ENCODE results near the gene AGA. TPM values are rescaled to one million over a fixed set of nuclear protein-coding genes. Genes with fewer than 3 reads are reported as not detected.

Gene AGA
- total and polyA plus RNA-seq, 2 of the 13 experiments (the other 11 are each of a cell fraction or from before 2014, with no cell fraction given): 21.9 to 22.3 TPM

- H3K4me3 ChIP-seq (replicated peaks in 1 of 3; ENCODE audit: insufficient read depth in 1 of 3, low read depth in 2 of 3, low read length in 3 of 3): no peak overlapping the region
- no peaks in the 10 kb centered on the region for H3K79me2 ChIP-seq (ENCODE audit: insufficient read depth, low read length)
- no peak for TF ChIP-seq ZNF235 (CRISPR knock-in tag; IDR thresholded peaks at IDR 0.05; ENCODE audit: borderline replicate concordance)
- TF ChIP-seq ATF7-NPFF (CRISPR knock-in tag; IDR thresholded peaks at IDR 0.05; ENCODE audit: low read depth): no peak
- no peak for TF ChIP-seq FOXO1 (CRISPR knock-in tag; IDR thresholded peaks at IDR 0.05)
- TF ChIP-seq RAD51 (IDR thresholded peaks at IDR 0.05; ENCODE audit: borderline replicate concordance): no peak
- no peak for TF ChIP-seq PRDM4 (CRISPR knock-in tag; IDR thresholded peaks at IDR 0.05; ENCODE audit: borderline replicate concordance)
- TF ChIP-seq FOXP4 (CRISPR knock-in tag; IDR thresholded peaks at IDR 0.05): no peak
- TF ChIP-seq CENPX (CRISPR knock-in tag; IDR thresholded peaks at IDR 0.05): no peak
- TF ChIP-seq ZNF543 (CRISPR knock-in tag; IDR thresholded peaks at IDR 0.05): no peak
- no peak for TF ChIP-seq IKZF5 (CRISPR knock-in tag; IDR thresholded peaks at IDR 0.05)
- no peak for TF ChIP-seq MED8 (CRISPR knock-in tag; IDR thresholded peaks at IDR 0.05; ENCODE audit: insufficient replicate concordance)
- TF ChIP-seq ZNF331 (CRISPR knock-in tag; IDR thresholded peaks at IDR 0.05): no peak
- H3K4me1 ChIP-seq (ENCODE audit: insufficient read depth, low read length): no peaks in the 10 kb centered on the region
- H3K27ac ChIP-seq (ENCODE audit: extremely low read length, insufficient read depth, low read length): no peak overlapping the region
- FAIRE-seq (no peak), DNase-seq (ENCODE audit: low spot score) (no peak), ATAC-seq (no peak)
- 56% methylated on average over 5 of the region's 5 CpGs for WGBS (ENCODE audit: low lambda C conversion rate)
- no peak overlapping the region for H2AFZ ChIP-seq (ENCODE audit: low read length)
- in situ Hi-C loops (cut with HindIII; ENCODE audit: extremely low pct_ligation_motif_present, low pct_unique_long_range_greater_than_20kb) (no loop called here), intact Hi-C loops (cut with micrococcal nuclease; ENCODE audit: unreplicated experiment) (no loop called here)
- H3K4me2 ChIP-seq (ENCODE audit: low read depth, low read length): no peak overlapping the region
- POLR2A ChIA-PET: no interaction called here
- H4K20me1 ChIP-seq (ENCODE audit: insufficient read depth, low read length): no peaks in the 10 kb centered on the region
- no peaks in the 10 kb centered on the region for H3K27me3 ChIP-seq (ENCODE audit: control insufficient read depth in 1 of 2, insufficient read depth in 2 of 2, low read length in 2 of 2)
- no peak overlapping the region for H3K9ac ChIP-seq (ENCODE audit: insufficient read depth, low read depth, low read length)
- H3K36me3 ChIP-seq (replicated peaks in 1 of 2; ENCODE audit: control insufficient read depth in 1 of 2, insufficient read depth in 2 of 2, low read length in 2 of 2): no peaks in the 10 kb centered on the region
- BruUV-seq (replicated peaks): no TSS peak
- H3K9me3 ChIP-seq (ENCODE audit: low read length): no peaks in the 10 kb centered on the region
- CTCF ChIA-PET (ENCODE audit: low intra/inter-chr PET ratio, low total read pairs): no interaction called here
Observed at GRCh38 chr4:177401658-177402273, 40.5 kb downstream of the AGA start.

All from HepG2 (cell line).